Endothelial cell (in vitro differentiated cells): ENCODE data around the gene FAM209A. TPM values are rescaled to one million over a fixed set of nuclear protein-coding genes. Genes with fewer than 3 reads are reported as not detected.
"Not testable (repeated sequence)": the region's sequence is repeated elsewhere in the genome, so short reads cannot be mapped to it uniquely, and the experiment has no call there.

ENCODE experiments used
- DNase-seq: peaks from one replicate; pipeline ENCODE4 v3.0.0; 2021; ENCODE audit warnings: low spot score
- H3K27ac Mint-ChIP-seq: one replicate; pipeline ENCODE4 v1.8.0; 2021; ENCODE audit warnings: mixed read lengths, inconsistent platforms; ENCODE audit not compliant: unreplicated experiment
- H3K27me3 Mint-ChIP-seq: one replicate; pipeline ENCODE4 v1.8.0; 2021; ENCODE audit warnings: mild to moderate bottlenecking, moderate library complexity, mixed read lengths, inconsistent platforms; ENCODE audit not compliant: unreplicated experiment
- H3K36me3 Mint-ChIP-seq: one replicate; pipeline ENCODE4 v1.8.0; 2021; ENCODE audit warnings: mild to moderate bottlenecking, low read depth, mixed read lengths, inconsistent platforms; ENCODE audit not compliant: unreplicated experiment
- H3K4me1 Mint-ChIP-seq: one replicate; pipeline ENCODE4 v1.8.0; 2021; ENCODE audit warnings: mild to moderate bottlenecking, mixed read lengths, inconsistent platforms; ENCODE audit not compliant: unreplicated experiment
- H3K4me3 Mint-ChIP-seq: one replicate; pipeline ENCODE4 v1.8.0; 2021; ENCODE audit warnings: mild to moderate bottlenecking, mixed read lengths, inconsistent platforms; ENCODE audit not compliant: unreplicated experiment
- H3K9me3 Mint-ChIP-seq: one replicate; pipeline ENCODE4 v1.8.0; 2021; ENCODE audit warnings: mixed read lengths, inconsistent platforms; ENCODE audit not compliant: unreplicated experiment
- CTCF ChIP-seq: fragments of 200-600 bp; sonication (generic); IDR thresholded peaks from one replicate; pipeline ENCODE4 v1.5.0; 2021; ENCODE audit warnings: antibody characterized with exemption; ENCODE audit not compliant: unreplicated experiment
- total RNA-seq: library from RNA; stranded (reverse); fragmentation: NEBNext Ultra II Directional; extraction: Animal tissue kit (Norgen Biotek cat#: 25700); gene quantifications from one replicate; pipeline ENCODE4 v1.2.1, GENCODE V29; 2021; ENCODE audit not compliant: unreplicated experiment

The FAM209A gene
- total RNA-seq, 1 donor from 2014 or later: 0.36 TPM

- no peak for DNase-seq
- Mint-ChIP-seq H3K27ac (no peak overlapping the region), H3K36me3 (peaks cover 44% of the 10 kb centered on the region)
Measured at GRCh38 chr20:56519551-56519950, 5.0 kb upstream of the FAM209A start.

GRCh38 chr20:56520180-56520579 lies 4.4 kb upstream of the FAM209A start:
- no peak for TF ChIP-seq CTCF
- H3K36me3 Mint-ChIP-seq: peaks cover 44% of the 10 kb centered on the region
- H3K4me3 Mint-ChIP-seq: peak overlapping the region; percentile 67
- H3K9me3 Mint-ChIP-seq: peaks cover 12% of the 10 kb centered on the region
- DNase-seq: no peak
- H3K27ac Mint-ChIP-seq: no peak overlapping the region
- H3K4me1 Mint-ChIP-seq: no peaks in the 10 kb centered on the region
- H3K27me3 Mint-ChIP-seq: no peaks in the 10 kb centered on the region

More at GRCh38 chr20:56519551-56519950, 5.0 kb upstream of the FAM209A start:
- Mint-ChIP-seq H3K4me1 (no peaks in the 10 kb centered on the region), H3K4me3 (no peak overlapping the region), H3K9me3 (peaks cover 12% of the 10 kb centered on the region), H3K27me3 (no peaks in the 10 kb centered on the region)
- TF ChIP-seq CTCF: no peak

GRCh38 chr20:56520746-56521354 lies 3.7 kb upstream of the FAM209A start:
- not testable (repeated sequence) for H3K27ac Mint-ChIP-seq, DNase-seq, H3K27me3 Mint-ChIP-seq, H3K4me1 Mint-ChIP-seq
- H3K9me3 Mint-ChIP-seq: peaks cover 12% of the 10 kb centered on the region
- peaks cover 44% of the 10 kb centered on the region for H3K36me3 Mint-ChIP-seq
- peak overlapping the region; percentile 67 for H3K4me3 Mint-ChIP-seq

GRCh38 chr20:56522311-56522710 lies 2.2 kb upstream of the FAM209A start:
- Mint-ChIP-seq H3K4me3 (no peak overlapping the region), H3K27me3 (no peaks in the 10 kb centered on the region), H3K27ac (no peak overlapping the region), H3K4me1 (no peaks in the 10 kb centered on the region), H3K36me3 (peaks cover 43% of the 10 kb centered on the region), H3K9me3 (peaks cover 12% of the 10 kb centered on the region)
- no peak for DNase-seq
- TF ChIP-seq CTCF: no peak

GRCh38 chr20:56527521-56527920 lies 3.0 kb downstream of the FAM209A start:
- DNase-seq: no peak
- no peaks in the 10 kb centered on the region for H3K27me3 Mint-ChIP-seq
- no peaks in the 10 kb centered on the region for H3K36me3 Mint-ChIP-seq
- H3K4me3 Mint-ChIP-seq: no peak overlapping the region
- H3K27ac Mint-ChIP-seq: no peak overlapping the region
- H3K9me3 Mint-ChIP-seq: no peaks in the 10 kb centered on the region
- no peak for TF ChIP-seq CTCF
- H3K4me1 Mint-ChIP-seq: peaks cover 3% of the 10 kb centered on the region

- H3K27me3 Mint-ChIP-seq, DNase-seq, H3K4me1 Mint-ChIP-seq, H3K9me3 Mint-ChIP-seq, H3K36me3 Mint-ChIP-seq, H3K27ac Mint-ChIP-seq, H3K4me3 Mint-ChIP-seq: not testable (repeated sequence)
Measured at GRCh38 chr20:56532946-56533345, 8.4 kb downstream of the FAM209A start, which contains the start of gene FAM209B. TSS of gene FAM209B (plus strand) at chr20:56533246. CDS start at chr20:56533342, 96 bp downstream.
